ENCODE measurements around the gene TMEM238L. TPM values are rescaled to one million over a fixed set of nuclear protein-coding genes. Genes with fewer than 3 reads are reported as not detected.

The TMEM238L gene
- polyA plus RNA-seq, 6 donors from 2014 or later: not detected

DNA sequence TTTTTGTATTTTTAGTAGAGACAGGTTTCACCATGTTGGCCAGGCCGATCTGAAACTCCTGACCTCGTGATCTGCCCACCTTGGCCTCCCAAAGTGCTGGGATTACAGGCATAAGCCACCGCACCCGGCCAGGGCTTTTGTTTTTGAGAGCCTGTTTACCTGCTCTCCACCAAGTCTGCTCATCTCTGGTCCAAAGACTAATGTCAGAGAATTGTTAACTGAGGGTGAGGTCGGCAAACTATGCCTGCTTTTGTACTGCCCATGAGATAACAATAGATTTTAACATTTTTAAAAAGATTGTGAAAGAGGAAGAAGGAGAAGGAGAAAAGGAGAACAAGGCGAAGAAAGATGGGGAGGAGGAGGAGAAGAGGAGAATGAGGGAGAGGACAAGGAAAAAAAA, 26.0 kb downstream of the TMEM238L start:
- Mint-ChIP-seq H3K4me1 (peaks cover 5 to 8% (median 5%) of the 10 kb centered on the region in 3 donors), H3K36me3 (peaks cover 4 to 19% of the 10 kb centered on the region in 2 donors), H3K9me3 (peaks cover 3 to 9% (median 5%) of the 10 kb centered on the region in 7 donors), H3K27ac (peak overlapping the region in 2 of 6 donors; percentile 20 to 64), H3K27me3 (peaks cover 0 to 4% (median 1%) of the 10 kb centered on the region in 3 donors), H3K4me3 (no peak overlapping the region)
- no peak for DNase-seq
- no peak for ATAC-seq (ENCODE audit: low read depth in 2 of 2)

GRCh38 chr17:10777131-10777807, 26.6 kb downstream of the TMEM238L start:
- no peak for DNase-seq
- no peak for ATAC-seq (ENCODE audit: low read depth in 2 of 2)
- Mint-ChIP-seq H3K4me1 (peaks cover 5 to 8% (median 5%) of the 10 kb centered on the region in 3 donors), H3K4me3 (no peak overlapping the region), H3K27me3 (no peaks in the 10 kb centered on the region), H3K27ac (no peak overlapping the region), H3K9me3 (peaks cover 0 to 7% (median 3%) of the 10 kb centered on the region in 7 donors), H3K36me3 (peaks cover 3 to 17% of the 10 kb centered on the region in 2 donors)

DNA sequence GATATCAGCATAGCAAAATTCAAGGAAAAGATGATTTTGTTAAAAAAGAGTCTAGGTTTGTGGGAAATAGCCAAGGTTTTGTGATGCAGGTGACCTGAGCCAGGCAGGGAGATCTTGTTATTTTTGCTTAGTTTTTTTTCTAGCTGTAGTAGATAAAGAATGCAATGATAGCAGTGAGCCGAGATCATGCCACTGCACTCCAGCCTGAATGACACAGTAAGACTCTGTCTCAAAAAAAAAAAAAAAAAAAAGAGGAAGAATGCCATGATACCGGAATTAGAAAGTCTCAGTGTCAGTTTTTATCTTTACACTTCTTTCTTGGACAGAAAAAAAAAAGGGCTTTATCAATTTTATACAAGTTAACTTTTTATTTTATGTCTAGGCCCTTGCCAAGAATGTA, 27.5 kb downstream of the TMEM238L start:
- Mint-ChIP-seq H3K27me3 (no peaks in the 10 kb centered on the region), H3K36me3 (peaks cover 12% of the 10 kb centered on the region in 2 donors), H3K9me3 (peaks cover 3 to 11% (median 6%) of the 10 kb centered on the region in 7 donors), H3K27ac (peak overlapping the region in 2 of 6 donors; percentile 70 to 84), H3K4me1 (peaks cover 5 to 8% (median 5%) of the 10 kb centered on the region in 3 donors), H3K4me3 (peak overlapping the region in 1 of 8 donors; percentile 29)
- ATAC-seq (ENCODE audit: low read depth in 2 of 2): peak in 1 of 2 donors; percentile 47
- DNase-seq: no peak

DNA sequence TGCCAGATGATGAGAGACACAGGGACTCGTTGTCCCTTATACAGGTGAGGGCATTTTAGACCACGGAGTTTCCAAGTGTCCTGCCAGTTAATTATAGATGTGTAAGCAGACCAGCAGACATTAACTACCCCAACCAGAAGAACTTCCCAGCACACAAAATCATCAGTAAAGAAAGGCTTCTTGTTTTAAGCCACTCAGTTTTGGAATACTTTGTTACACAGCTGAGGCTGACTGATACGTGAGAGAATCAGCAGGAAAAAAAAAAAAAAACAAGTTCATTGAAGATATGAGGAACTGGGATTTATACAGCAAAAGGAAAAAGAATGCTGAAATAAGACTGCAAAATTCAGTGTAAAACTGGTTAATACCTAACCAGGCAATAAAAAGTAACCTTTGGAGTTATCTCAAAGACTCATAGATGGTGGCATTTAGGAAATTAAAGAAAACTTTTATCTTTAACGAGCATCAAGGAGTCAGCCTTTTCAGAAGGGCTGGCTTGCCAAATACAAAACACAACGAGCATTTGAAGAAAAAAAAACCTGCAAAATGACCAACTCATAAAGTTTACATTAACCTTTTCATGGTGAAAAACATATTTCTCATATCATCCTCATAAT, 28.1 kb downstream of the TMEM238L start:
- DNase-seq (no peak), ATAC-seq (ENCODE audit: low read depth in 2 of 2) (no peak)
- Mint-ChIP-seq H3K9me3 (peaks cover 4 to 12% (median 7%) of the 10 kb centered on the region in 7 donors), H3K4me3 (peak overlapping the region in 2 of 8 donors; percentile 29 to 65), H3K4me1 (peaks cover 5 to 8% (median 5%) of the 10 kb centered on the region in 3 donors), H3K27ac (peak overlapping the region in 3 of 6 donors; percentile 59 to 84 (median 70)), H3K27me3 (no peaks in the 10 kb centered on the region), H3K36me3 (peaks cover 12 to 16% of the 10 kb centered on the region in 2 donors)

DNA sequence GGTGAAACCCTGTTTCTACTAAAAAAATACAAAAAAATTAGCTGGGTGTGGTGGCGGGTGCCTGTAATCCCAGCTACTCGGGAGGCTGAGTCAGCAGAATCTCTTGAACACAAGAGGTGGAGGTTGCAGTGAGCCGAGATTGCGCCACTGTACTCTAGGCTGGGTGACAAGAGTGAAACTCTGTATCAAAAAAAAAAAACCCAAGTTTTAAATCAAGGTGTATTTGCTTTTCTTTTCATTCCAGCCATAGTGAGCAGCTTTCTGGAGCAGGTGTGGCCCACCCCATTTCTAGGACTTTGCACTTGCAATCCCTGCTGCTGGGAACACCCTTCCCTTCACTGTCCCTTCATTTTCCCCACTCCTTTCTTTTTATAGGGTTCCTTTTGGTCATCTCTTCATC, 28.8 kb downstream of the TMEM238L start:
- H3K27me3 Mint-ChIP-seq: no peaks in the 10 kb centered on the region
- peaks cover 5 to 8% (median 5%) of the 10 kb centered on the region in 3 donors for H3K4me1 Mint-ChIP-seq
- H3K4me3 Mint-ChIP-seq: no peak overlapping the region
- ATAC-seq (ENCODE audit: low read depth in 2 of 2): no peak
- H3K36me3 Mint-ChIP-seq: peaks cover 12 to 16% of the 10 kb centered on the region in 2 donors
- H3K9me3 Mint-ChIP-seq: peaks cover 4 to 12% (median 6%) of the 10 kb centered on the region in 7 donors
- H3K27ac Mint-ChIP-seq: peak overlapping the region in 1 of 6 donors; percentile 59
- DNase-seq: no peak

- peaks cover 5 to 8% (median 5%) of the 10 kb centered on the region in 3 donors for H3K4me1 Mint-ChIP-seq
- H3K27ac Mint-ChIP-seq: no peak overlapping the region
- H3K36me3 Mint-ChIP-seq: peaks cover 7 to 16% of the 10 kb centered on the region in 2 donors
- no peak overlapping the region for H3K4me3 Mint-ChIP-seq
- H3K9me3 Mint-ChIP-seq: peaks cover 4 to 12% (median 6%) of the 10 kb centered on the region in 7 donors
- no peaks in the 10 kb centered on the region for H3K27me3 Mint-ChIP-seq
- DNase-seq: no peak
- no peak for ATAC-seq (ENCODE audit: low read depth in 2 of 2)
Observed at GRCh38 chr17:10773391-10773790, 30.5 kb downstream of the TMEM238L start.

GRCh38 chr17:10772425-10773380, 31.2 kb downstream of the TMEM238L start:
- H3K4me1 Mint-ChIP-seq: peaks cover 5 to 8% (median 5%) of the 10 kb centered on the region in 3 donors
- H3K9me3 Mint-ChIP-seq: peaks cover 4 to 12% (median 6%) of the 10 kb centered on the region in 7 donors

DNA sequence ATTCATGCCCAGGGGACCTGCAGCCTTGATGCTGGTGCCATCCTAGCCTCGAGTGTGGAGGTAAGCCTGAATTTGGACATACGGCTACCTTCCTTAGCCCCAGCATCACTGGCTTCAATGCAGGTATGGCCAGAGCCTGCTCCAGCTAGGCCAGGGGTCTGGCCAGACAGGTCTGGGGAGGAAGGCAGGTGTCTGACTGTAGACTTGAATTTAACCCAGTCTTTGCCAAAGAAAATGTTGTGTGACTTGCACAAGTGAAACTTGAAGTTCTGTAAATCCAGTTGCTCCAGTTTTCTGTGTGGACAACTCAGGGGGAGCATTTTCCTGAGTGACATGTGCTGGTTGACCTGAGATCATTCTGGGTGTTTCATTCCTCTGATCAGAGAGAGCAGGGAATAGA, 32.8 kb downstream of the TMEM238L start:
- Mint-ChIP-seq H3K4me3 (no peak overlapping the region), H3K4me1 (peaks cover 0 to 5% (median under 1%) of the 10 kb centered on the region in 3 donors), H3K9me3 (peaks cover 6 to 12% (median 8%) of the 10 kb centered on the region in 7 donors), H3K27me3 (no peaks in the 10 kb centered on the region), H3K27ac (no peak overlapping the region), H3K36me3 (peaks cover 14 to 24% of the 10 kb centered on the region in 2 donors)
- DNase-seq (no peak), ATAC-seq (ENCODE audit: low read depth in 2 of 2) (no peak)

More at GRCh38 chr17:10772425-10773380, 31.2 kb downstream of the TMEM238L start:
- ATAC-seq (ENCODE audit: low read depth in 2 of 2) (no peak), DNase-seq (no peak)
- peaks cover 7 to 16% of the 10 kb centered on the region in 2 donors for H3K36me3 Mint-ChIP-seq
- no peak overlapping the region for H3K27ac Mint-ChIP-seq
- no peak overlapping the region for H3K4me3 Mint-ChIP-seq
- H3K27me3 Mint-ChIP-seq: no peaks in the 10 kb centered on the region

DNA sequence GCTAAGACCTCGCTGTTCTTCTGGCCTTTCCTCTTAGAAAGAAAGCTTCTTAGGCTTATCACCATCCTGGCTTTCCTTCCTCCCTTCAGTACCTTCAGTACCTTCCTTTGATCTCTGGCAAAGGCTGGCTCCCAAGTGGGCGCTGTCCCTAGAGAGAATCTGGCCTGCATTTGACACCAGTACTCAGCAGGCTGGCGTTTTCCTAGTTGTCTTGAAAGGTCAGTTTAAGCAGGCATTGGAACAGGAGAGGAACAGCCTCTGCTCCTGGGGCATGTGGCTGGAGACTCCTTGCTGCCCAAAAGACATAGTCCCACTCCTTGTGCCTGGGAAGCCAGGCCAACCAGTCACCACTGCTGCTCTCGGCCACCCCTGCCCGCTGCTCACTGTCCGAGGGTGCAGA, 34.1 kb downstream of the TMEM238L start:
- H3K4me3 Mint-ChIP-seq: no peak overlapping the region
- no peaks in the 10 kb centered on the region for H3K27me3 Mint-ChIP-seq
- DNase-seq (no peak), ATAC-seq (ENCODE audit: low read depth in 2 of 2) (no peak)
- H3K36me3 Mint-ChIP-seq: peaks cover 16 to 25% of the 10 kb centered on the region in 2 donors
- H3K27ac Mint-ChIP-seq: no peak overlapping the region
- peaks cover 6 to 15% (median 10%) of the 10 kb centered on the region in 7 donors for H3K9me3 Mint-ChIP-seq
- H3K4me1 Mint-ChIP-seq: peaks cover 0 to 3% (median 0%) of the 10 kb centered on the region in 3 donors

DNA sequence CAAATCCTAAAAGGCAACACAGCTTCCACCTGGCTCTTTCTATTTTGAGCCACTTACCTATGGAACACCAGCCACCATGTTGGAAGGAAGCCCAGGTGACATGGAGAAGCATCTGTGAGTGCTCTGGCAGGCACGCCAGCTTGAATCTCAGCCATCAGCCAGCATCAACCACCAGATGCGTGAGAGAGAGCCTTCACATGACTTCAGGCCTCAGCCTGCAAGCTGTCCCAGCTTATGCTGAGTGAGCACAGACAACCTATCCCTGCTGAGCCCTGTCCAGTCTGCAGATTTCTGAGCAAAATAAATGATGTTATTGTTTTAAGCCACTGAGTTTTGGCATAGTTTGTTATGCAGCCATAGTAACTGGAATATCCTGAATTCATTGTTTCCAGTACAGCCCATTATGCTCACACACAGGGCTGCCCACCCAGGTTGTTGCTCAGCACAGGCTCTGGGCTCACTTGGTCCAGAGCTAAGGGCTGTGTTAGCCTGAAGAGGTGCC, 35.1 kb downstream of the TMEM238L start:
- H3K27ac Mint-ChIP-seq: no peak overlapping the region
- peaks cover 12 to 25% of the 10 kb centered on the region in 2 donors for H3K36me3 Mint-ChIP-seq
- peaks cover 6 to 13% (median 10%) of the 10 kb centered on the region in 7 donors for H3K9me3 Mint-ChIP-seq
- H3K27me3 Mint-ChIP-seq: no peaks in the 10 kb centered on the region
- DNase-seq (no peak), ATAC-seq (ENCODE audit: low read depth in 2 of 2) (no peak)
- H3K4me3 Mint-ChIP-seq: no peak overlapping the region
- H3K4me1 Mint-ChIP-seq: peaks cover 0 to under 1% (median 0%) of the 10 kb centered on the region in 3 donors

DNA sequence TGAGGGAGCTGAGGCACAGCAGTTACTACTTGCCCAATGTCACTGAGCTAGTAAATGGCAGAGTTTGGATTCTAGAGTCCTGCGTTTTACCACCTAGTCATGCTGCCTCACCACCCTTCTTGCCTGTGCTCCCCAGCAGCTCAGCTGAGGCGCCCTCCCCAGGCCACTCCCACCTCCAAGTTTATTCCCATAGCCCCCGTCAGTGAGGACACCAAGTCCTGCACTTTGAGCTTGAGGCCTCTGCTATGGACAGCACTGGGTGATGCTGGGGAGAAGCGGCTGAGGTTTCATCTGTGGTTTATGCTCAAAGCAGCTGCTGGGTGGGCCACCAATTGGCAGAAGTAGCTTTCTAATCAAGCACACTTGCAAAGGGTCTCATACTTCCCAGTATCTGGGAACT, 36.7 kb downstream of the TMEM238L start:
- DNase-seq (no peak), ATAC-seq (ENCODE audit: low read depth in 2 of 2) (no peak)
- Mint-ChIP-seq H3K9me3 (peaks cover 6 to 10% (median 8%) of the 10 kb centered on the region in 7 donors), H3K36me3 (peaks cover 9 to 22% of the 10 kb centered on the region in 2 donors), H3K27ac (no peak overlapping the region), H3K4me1 (no peaks in the 10 kb centered on the region), H3K27me3 (no peaks in the 10 kb centered on the region), H3K4me3 (no peak overlapping the region)

GRCh38 chr17:10762037-10762436, 41.9 kb downstream of the TMEM238L start:
- Mint-ChIP-seq H3K4me1 (no peaks in the 10 kb centered on the region), H3K36me3 (peaks cover 9% of the 10 kb centered on the region in 2 donors), H3K4me3 (no peak overlapping the region), H3K9me3 (peaks cover 0 to 8% (median 4%) of the 10 kb centered on the region in 7 donors), H3K27me3 (no peaks in the 10 kb centered on the region), H3K27ac (no peak overlapping the region)
- ATAC-seq (ENCODE audit: low read depth in 2 of 2) (no peak), DNase-seq (no peak)

DNA sequence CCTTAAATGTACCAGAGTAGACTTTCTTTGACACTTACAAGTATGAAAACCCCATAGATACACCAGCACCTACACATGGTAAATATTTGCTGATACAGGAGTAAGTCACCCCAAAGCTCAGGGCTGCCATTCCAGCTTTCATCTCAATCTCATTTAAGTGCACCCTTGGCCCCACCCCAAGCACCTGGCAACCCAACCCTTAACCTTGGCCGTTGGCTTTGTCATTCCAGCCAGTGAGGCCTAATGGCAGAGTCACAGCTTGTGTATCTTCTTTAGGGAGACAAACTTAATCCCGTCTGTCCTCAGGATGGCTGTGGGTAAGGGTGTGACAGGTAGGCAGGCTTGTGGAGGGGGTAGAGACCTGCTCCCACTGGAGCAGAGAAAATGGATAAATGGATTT, 42.6 kb downstream of the TMEM238L start:
- H3K27ac Mint-ChIP-seq: no peak overlapping the region
- peaks cover 0 to 4% (median 2%) of the 10 kb centered on the region in 7 donors for H3K9me3 Mint-ChIP-seq
- H3K4me3 Mint-ChIP-seq: no peak overlapping the region
- DNase-seq (no peak), ATAC-seq (ENCODE audit: low read depth in 2 of 2) (no peak)
- no peaks in the 10 kb centered on the region for H3K27me3 Mint-ChIP-seq
- H3K36me3 Mint-ChIP-seq: peaks cover 3% of the 10 kb centered on the region in 2 donors
- H3K4me1 Mint-ChIP-seq: no peaks in the 10 kb centered on the region

Data from naive B cell (primary cell).